ENCODE measurements around the gene CACNA1I.

CACNA1I gene

GRCh38 chr22:39652990-39653786 lies 82.6 kb downstream of the CACNA1I start:
- DNase-seq = no peak

GRCh38 chr22:39653787-39654077 lies 83.2 kb downstream of the CACNA1I start:
- DNase-seq = no peak

GRCh38 chr22:39654131-39654926 lies 83.8 kb downstream of the CACNA1I start:
- no peak for DNase-seq

GRCh38 chr22:39655004-39655579 lies 84.5 kb downstream of the CACNA1I start:
- no peak for DNase-seq

GRCh38 chr22:39655831-39656230 lies 85.3 kb downstream of the CACNA1I start:
- no peak for DNase-seq

GRCh38 chr22:39656495-39657490 lies 86.2 kb downstream of the CACNA1I start:
- DNase-seq = no peak

GRCh38 chr22:39658367-39658766 lies 87.8 kb downstream of the CACNA1I start:
- DNase-seq = peak; percentile 60 to 76

- no peak for DNase-seq
Measured at GRCh38 chr22:39658806-39659463, 88.4 kb downstream of the CACNA1I start.

- DNase-seq = no peak
Measured at GRCh38 chr22:39661501-39661841, 90.9 kb downstream of the CACNA1I start.

- peak; percentile 87 to 90 for DNase-seq
Measured at GRCh38 chr22:39661842-39662685, 91.5 kb downstream of the CACNA1I start.

- DNase-seq = peak in 1 of 2 donors; percentile 7
Measured at GRCh38 chr22:39662686-39663052, 92.1 kb downstream of the CACNA1I start.

- no peak for DNase-seq
Measured at GRCh38 chr22:39663751-39664150, 93.2 kb downstream of the CACNA1I start.

- DNase-seq = peak; percentile 33 to 45
Measured at GRCh38 chr22:39664485-39665200, 94.1 kb downstream of the CACNA1I start.

GRCh38 chr22:39665229-39665628 lies 94.7 kb downstream of the CACNA1I start:
- DNase-seq = no peak

GRCh38 chr22:39665661-39666431 lies 95.3 kb downstream of the CACNA1I start:
- no peak for DNase-seq

GRCh38 chr22:39666495-39666894 lies 95.9 kb downstream of the CACNA1I start:
- DNase-seq = no peak

GRCh38 chr22:39666926-39667325 lies 96.4 kb downstream of the CACNA1I start:
- no peak for DNase-seq

GRCh38 chr22:39669432-39669831 lies 98.9 kb downstream of the CACNA1I start:
- no peak for DNase-seq

- no peak for DNase-seq
Measured at GRCh38 chr22:39671936-39672335, 101.4 kb downstream of the CACNA1I start.

- DNase-seq = no peak
Measured at GRCh38 chr22:39674536-39674935, 104.0 kb downstream of the CACNA1I start.
